Calu3 (cell line): ENCODE results near the gene F8A1. TPM values are rescaled to one million over a fixed set of nuclear protein-coding genes. Genes with fewer than 3 reads are reported as not detected.
"Not testable (repeated sequence)": the region's sequence is repeated elsewhere in the genome, so short reads cannot be mapped to it uniquely, and the experiment has no call there.

ENCODE experiments used
- BruUV-seq: library from RNA; stranded (reverse); fragments of 400-500 nt; replicated peaks from 2 replicates; lab custom pipeline; 2021; lab: Mats Ljungman, UMichigan
- CTCF ChIA-PET: fragments of 300-600 bp; sonication (Branson Sonifier 250); formaldehyde crosslinking; loops from one replicate; lab custom pipeline; 2022; ENCODE audit warnings: antibody characterized with exemption; lab: Charles Lee
- DNase-seq: peaks from one replicate; pipeline ENCODE4 v3.0.0; 2022
- H3K27ac Mint-ChIP-seq: one replicate; pipeline ENCODE4 v1.8.0; 2022; ENCODE audit warnings: mixed read lengths; ENCODE audit not compliant: unreplicated experiment
- H3K27me3 Mint-ChIP-seq: one replicate; pipeline ENCODE4 v1.8.0; 2022; ENCODE audit warnings: mixed read lengths; ENCODE audit not compliant: unreplicated experiment
- H3K36me3 Mint-ChIP-seq: one replicate; pipeline ENCODE4 v1.8.0; 2022; ENCODE audit warnings: mild to moderate bottlenecking, moderate library complexity, mixed read lengths; ENCODE audit not compliant: insufficient read depth, unreplicated experiment
- H3K4me1 Mint-ChIP-seq: one replicate; pipeline ENCODE4 v1.8.0; 2022; ENCODE audit warnings: mild to moderate bottlenecking, low read depth, mixed read lengths; ENCODE audit not compliant: unreplicated experiment
- H3K4me3 Mint-ChIP-seq: one replicate; pipeline ENCODE4 v1.8.0; 2022; ENCODE audit warnings: mild to moderate bottlenecking, low read depth, moderate library complexity, mixed read lengths; ENCODE audit not compliant: unreplicated experiment
- H3K9me3 Mint-ChIP-seq: one replicate; pipeline ENCODE4 v1.8.0; 2022; ENCODE audit warnings: low read depth, mixed read lengths; ENCODE audit not compliant: unreplicated experiment
- intact Hi-C: fragments of 100-400 bp; cut with micrococcal nuclease; formaldehyde crosslinking; loops from one replicate; pipeline ENCODE4 v1.10.0; 2022; ENCODE audit not compliant: unreplicated experiment
- microRNA-seq: library from miRNA; unstranded; fragments of <30 nt; microRNA quantifications from one replicate; pipeline ENCODE4 v1.2.0, GENCODE V29; 2022
- total RNA-seq: library from RNA; stranded (reverse); gene quantifications from 2 replicates; pipeline ENCODE4 v1.2.3, GENCODE V29; 2022
- TF ChIP-seq, protein P1 (sequence below): fragments of 200-600 bp; IDR thresholded peaks from one replicate; pipeline ENCODE4 v1.8.0; 2022; ENCODE audit warnings: antibody characterized with exemption; ENCODE audit not compliant: unreplicated experiment

The F8A1 gene
- total RNA-seq, 1 experiment from 2014 or later, result 20.8 TPM

DNA sequence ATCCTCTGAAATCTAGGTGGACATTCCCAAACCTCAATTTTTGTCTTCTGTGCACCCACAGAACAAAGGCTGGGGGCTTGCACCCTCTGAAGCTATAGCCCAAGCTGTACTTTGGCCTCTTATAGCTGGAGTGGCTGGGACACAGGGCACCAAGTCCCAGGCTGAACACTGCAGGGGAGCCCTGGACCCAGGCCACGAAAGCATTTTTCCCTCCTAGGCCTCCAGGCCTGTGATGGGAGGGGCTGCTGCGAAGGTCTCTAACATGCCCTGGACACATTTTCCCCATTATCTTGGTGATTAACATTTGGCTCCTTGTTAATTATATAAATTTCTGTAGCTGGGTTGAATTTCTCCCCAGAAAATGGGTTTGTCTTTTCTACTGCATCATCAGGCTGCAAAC, 27.9 kb downstream of the F8A1 start:
- CTCF ChIA-PET, result no interaction called here
- peaks cover 8% of the 10 kb centered on the region for H3K4me1 Mint-ChIP-seq
- H3K27ac Mint-ChIP-seq, result no peak overlapping the region
- intact Hi-C loops, result no loop called here
- no peaks in the 10 kb centered on the region for H3K27me3 Mint-ChIP-seq
- no peak overlapping the region for H3K4me3 Mint-ChIP-seq
- H3K9me3 Mint-ChIP-seq, result peaks cover 6% of the 10 kb centered on the region
- BruUV-seq, result no TSS peak
- TF ChIP-seq, protein P1, sequence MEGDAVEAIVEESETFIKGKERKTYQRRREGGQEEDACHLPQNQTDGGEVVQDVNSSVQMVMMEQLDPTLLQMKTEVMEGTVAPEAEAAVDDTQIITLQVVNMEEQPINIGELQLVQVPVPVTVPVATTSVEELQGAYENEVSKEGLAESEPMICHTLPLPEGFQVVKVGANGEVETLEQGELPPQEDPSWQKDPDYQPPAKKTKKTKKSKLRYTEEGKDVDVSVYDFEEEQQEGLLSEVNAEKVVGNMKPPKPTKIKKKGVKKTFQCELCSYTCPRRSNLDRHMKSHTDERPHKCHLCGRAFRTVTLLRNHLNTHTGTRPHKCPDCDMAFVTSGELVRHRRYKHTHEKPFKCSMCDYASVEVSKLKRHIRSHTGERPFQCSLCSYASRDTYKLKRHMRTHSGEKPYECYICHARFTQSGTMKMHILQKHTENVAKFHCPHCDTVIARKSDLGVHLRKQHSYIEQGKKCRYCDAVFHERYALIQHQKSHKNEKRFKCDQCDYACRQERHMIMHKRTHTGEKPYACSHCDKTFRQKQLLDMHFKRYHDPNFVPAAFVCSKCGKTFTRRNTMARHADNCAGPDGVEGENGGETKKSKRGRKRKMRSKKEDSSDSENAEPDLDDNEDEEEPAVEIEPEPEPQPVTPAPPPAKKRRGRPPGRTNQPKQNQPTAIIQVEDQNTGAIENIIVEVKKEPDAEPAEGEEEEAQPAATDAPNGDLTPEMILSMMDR, result no peak
- H3K36me3 Mint-ChIP-seq, result no peaks in the 10 kb centered on the region
- DNase-seq, result no peak

DNA sequence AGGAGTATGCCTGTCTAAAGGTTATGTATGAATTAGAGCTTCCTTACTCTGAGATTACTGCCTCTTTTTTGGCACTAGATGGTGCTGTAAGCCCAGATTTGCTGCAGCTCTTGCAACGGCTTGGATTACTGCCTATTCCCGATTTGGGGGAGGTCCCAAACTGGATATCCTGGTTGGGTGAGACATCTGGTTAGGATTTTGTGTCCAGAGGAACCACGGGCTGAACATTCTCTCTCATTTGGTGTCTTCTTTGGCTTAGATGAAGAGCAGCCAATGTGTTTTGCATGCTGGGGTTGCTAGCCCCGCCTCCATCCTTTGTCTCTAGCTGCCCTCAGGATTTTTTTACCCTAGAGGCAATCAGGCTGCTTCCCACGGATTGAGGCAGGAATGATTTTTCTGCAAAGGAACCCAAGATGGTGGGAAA, 31.9 kb downstream of the F8A1 start:
- peak; percentile 45 for DNase-seq
- peaks cover 8% of the 10 kb centered on the region for H3K4me1 Mint-ChIP-seq
- TF ChIP-seq, protein P1, result peak; percentile 73
- intact Hi-C loops, result loop anchor here (5.0 kb wide), 5 partner anchors 49 to 904 kb away; no protein-coding TSS in a partner anchor
- CTCF ChIA-PET, result interaction anchor here (0.6 to 2.1 kb wide), 9 partner anchors 21 to 299 kb away, joined by 3 to 9 read pairs (median 4); no protein-coding TSS in a partner anchor
- peak overlapping the region; percentile 33 for H3K4me3 Mint-ChIP-seq
- no peaks in the 10 kb centered on the region for H3K36me3 Mint-ChIP-seq
- H3K27ac Mint-ChIP-seq, result no peak overlapping the region
- H3K27me3 Mint-ChIP-seq, result no peaks in the 10 kb centered on the region
- peaks cover 3% of the 10 kb centered on the region for H3K9me3 Mint-ChIP-seq
- no TSS peak for BruUV-seq

DNA sequence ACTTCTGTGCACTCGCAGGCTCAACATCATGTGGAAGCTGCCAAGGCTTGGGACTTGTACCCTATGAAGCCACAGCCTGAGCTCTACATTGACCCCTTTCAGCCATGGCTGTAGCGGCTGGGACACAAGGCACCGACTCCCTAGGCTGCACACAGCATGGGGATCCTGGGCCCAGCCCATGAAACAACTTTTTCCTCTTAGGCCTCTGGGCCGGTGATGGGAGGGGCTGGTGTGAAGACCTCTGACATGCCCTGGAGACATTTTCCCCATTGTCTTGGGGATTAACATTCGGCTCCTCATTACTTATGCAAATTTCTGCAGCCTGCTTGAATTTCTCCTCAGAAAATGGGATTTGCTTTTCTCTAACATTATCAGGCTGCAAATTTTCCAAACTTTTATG, 38.6 kb downstream of the F8A1 start:
- H3K27ac Mint-ChIP-seq, intact Hi-C loops, H3K9me3 Mint-ChIP-seq, CTCF ChIA-PET, H3K36me3 Mint-ChIP-seq, H3K4me3 Mint-ChIP-seq, BruUV-seq, H3K4me1 Mint-ChIP-seq, DNase-seq: not testable (repeated sequence)
- H3K27me3 Mint-ChIP-seq, result peaks cover 38% of the 10 kb centered on the region

Small RNA genes lying within 50 kb of the gene (microRNA-seq; reads per million reads assigned to microRNA genes)
- not detected for gene MIR1184-1

Other genes starting within 250 kb of the F8A1 start
- gene CTAG2, start 232.8 kb upstream of the F8A1 start, total RNA-seq, result not detected in 2 replicates
- not detected in 2 replicates for gene GAB3, start 135.3 kb upstream of the F8A1 start, total RNA-seq
- gene DKC1, start 123.5 kb upstream of the F8A1 start, total RNA-seq, result 112 and 120 TPM in 2 replicates
- 1.3 TPM in 1 of 2 replicates, not detected in the other for gene MPP1, start 80.9 kb upstream of the F8A1 start, total RNA-seq
- gene SMIM9, start 51.7 kb upstream of the F8A1 start, total RNA-seq, result not detected in 2 replicates
- gene F8, start 136.4 kb downstream of the F8A1 start, total RNA-seq, result 1.6 and 2.2 TPM in 2 replicates
- gene FUNDC2, start 140.5 kb downstream of the F8A1 start, total RNA-seq, result 33.5 and 45.4 TPM in 2 replicates
- gene CMC4, start 184.8 kb downstream of the F8A1 start, total RNA-seq, result 0.59 and 2.1 TPM in 2 replicates
- 12.5 and 17.1 TPM in 2 replicates for gene MTCP1, start 184.8 kb downstream of the F8A1 start, total RNA-seq
- 35.9 and 36.2 TPM in 2 replicates for gene BRCC3, start 185.2 kb downstream of the F8A1 start, total RNA-seq